DOHH2 (cell line): ENCODE measurements around the gene SAV1.

ENCODE experiments used
- CTCF ChIP-seq: fragments of 200-600 bp; sonication (generic); IDR thresholded peaks from one replicate; pipeline ENCODE4 v1.5.1; 2014; ENCODE audit warnings: antibody characterized with exemption, mild to moderate bottlenecking, low read depth, low read length; ENCODE audit not compliant: poor library complexity, severe bottlenecking
- EZH2phosphoT487 ChIP-seq: fragments of 200-600 bp; sonication (generic); IDR thresholded peaks from 2 replicates; pipeline ENCODE4 v1.6.1; 2017; ENCODE audit warnings: borderline replicate concordance, mild to moderate bottlenecking, antibody characterized with exemption, low read length, moderate library complexity, mixed read lengths

- TF ChIP-seq CTCF (no peak), EZH2phosphoT487 (no peak)
Observed at GRCh38 chr14:50615552-50615951, 52.6 kb downstream of the SAV1 start.
